HCEC 1CT (cell line): ENCODE measurements around the gene BFAR.
"Not testable (repeated sequence)": the region's sequence is repeated elsewhere in the genome, so short reads cannot be mapped to it uniquely, and the experiment has no call there.

Source experiments
- DNase-seq: peaks from one replicate; pipeline ENCODE4 v3.0.0-alpha.2; 2017

Gene BFAR

GRCh38 chr16:14701859-14702258, 69.1 kb downstream of the BFAR start:
- DNase-seq, result not testable (repeated sequence)

DNA sequence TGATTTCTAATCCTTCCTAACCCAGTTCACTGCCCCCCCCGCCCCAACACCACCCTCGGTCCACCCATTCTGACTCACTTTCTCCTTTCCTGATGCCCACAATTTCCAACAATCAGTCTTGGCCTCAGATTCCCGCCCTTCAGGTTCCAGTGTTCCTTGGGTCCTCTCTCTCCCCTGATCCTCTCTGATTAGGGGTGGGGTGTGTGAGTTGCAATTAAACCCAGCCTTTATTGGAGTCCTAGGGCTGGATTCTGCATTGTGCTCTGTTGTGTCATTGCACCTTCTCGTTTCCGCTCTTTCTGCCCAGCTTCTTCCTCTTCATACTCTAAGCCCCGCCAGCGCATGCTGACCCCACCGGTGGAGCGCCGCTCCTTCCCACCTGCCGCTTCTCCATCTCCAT, 69.9 kb downstream of the BFAR start:
- DNase-seq, result not testable (repeated sequence)

DNA sequence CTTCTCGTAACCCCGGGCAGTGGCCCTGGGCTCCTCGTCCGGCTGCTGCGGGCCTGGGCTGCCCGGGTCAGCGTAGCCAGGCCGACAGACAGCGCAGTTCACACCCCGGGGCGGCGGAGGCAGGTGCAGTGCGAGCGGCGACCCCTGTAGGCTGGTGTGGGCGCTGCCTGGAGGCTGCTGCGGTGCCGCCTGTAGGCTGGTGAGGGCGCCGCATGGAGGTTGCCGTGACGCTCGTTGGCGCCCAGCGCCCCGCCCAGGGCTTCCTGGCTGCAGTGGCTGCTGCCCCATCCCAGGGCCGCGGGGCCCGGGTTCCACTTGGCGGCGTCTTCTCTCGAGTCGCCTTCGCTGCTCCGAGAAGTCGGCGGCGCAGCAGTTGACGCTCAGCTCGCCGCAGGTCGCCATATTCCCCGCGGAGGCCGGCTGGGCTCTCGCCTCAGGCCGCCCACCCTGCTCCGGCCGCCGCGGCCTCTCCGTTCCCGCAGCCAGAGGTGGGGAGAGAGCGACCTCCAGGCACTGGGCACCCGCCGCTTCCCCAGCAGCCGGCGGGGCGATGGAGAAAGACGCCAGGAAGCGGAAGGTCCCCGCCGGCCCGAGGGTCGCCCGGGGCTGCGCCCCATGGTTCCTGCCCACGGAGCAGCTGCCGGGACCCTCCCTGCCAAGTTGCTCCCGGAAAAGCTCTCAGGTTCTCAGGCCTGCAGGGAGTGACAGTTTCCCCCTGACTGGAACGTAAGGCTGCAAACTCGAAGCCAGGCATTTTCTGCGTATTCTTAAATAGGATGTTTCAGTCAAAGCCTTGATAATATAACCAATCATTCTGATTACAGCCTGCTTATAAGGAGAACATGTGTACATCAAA, 70.6 kb downstream of the BFAR start, which contains the start of gene NPIPA3:
Gene NPIPA3, plus strand, starts transcription at position 256 of the 856 bp plus-strand sequence. CDS start 5,533 bp downstream, outside the sequence.
- not testable (repeated sequence) for DNase-seq
